Measurements from ENCODE around the gene ITFG2.
"Not testable (repeated sequence)": the region's sequence is repeated elsewhere in the genome, so short reads cannot be mapped to it uniquely, and the experiment has no call there.

ITFG2 gene

DNA sequence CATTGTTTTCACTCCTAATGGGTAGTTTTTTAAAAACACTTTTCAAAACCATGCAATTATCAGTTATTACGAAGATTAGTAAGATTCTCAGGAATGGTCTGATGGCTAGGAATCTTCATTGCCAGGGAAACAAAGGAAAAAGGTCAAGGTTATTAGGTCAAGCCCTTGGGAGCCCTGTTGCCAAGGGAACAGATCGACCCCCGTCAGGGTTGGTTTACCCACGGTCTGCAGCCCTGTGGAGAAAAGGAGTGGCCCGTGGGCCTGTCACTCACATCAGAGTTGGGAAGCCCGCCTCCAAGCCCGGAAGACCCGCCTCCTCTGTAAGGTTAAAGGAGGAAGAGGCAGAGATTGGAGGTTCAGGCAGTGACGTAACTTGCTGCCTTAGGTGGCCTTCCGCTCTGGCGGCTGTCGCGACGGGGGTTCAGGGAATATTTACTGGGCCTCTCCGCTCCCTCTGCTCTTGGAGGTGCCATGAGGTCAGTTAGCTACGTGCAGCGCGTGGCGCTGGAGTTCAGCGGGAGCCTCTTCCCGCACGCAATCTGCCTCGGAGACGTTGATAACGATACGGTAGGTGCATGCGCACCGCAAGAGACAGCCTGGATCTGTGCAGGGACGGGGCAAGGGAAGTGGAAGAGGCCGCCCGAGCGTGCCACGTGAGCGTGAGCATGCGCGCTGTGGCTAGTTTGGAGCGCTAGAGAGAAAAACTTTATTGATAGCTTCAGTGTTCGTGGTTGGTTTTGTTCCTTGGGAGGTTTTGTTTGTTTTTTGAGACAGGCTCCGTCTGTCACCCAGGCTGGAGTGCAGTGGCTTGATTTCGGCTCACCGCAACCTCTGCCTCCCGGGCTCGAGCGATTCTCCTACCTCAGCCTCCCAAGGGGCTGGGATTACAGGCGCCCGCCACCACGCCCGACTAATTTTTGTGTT lies at the start of gene ITFG2:
Gene ITFG2, plus strand, starts transcription at position 379 of the 924 bp plus-strand sequence. Its CDS starts 93 bp downstream, at position 472.
- peak; percentile 90 to 98 for DNase-seq

DNA sequence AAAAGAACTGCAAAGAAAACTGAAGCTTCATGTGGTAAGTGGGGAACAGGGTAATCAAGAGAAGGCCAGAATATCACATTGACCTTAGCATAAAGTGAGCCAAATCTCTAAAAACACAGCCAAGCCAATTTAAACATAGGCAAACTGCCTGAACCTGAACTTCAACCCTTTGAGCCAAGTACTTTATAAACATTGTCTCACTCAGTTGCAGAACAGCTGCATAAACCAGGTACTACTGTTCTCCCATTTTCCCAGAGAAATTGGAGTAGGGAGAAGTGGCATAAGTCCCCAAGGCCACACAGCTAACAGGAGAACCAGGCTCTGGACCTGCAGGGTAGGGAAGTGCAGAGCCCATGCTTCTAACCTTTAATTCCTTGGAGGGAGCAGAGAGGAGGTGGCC lies 48.1 kb upstream of the ITFG2 start:
- DNase-seq = no peak

DNA sequence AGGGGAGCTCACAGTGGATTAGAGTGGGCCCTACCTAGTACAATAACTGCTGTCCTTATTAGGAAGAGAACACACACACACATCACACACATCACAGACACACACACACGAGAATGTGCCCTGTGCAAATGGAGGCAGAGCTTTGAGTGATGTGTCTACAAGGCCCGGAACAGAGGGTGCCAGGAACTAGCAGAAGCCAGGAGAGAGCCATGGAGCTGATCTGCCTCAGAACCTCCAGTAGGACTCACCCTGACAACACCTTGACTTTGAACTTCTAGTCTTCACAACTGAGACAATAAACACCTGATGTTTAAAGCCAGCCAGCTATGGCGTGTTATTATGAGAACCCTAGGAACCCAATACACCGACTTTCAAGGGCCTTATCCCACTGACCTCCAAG lies 47.4 kb upstream of the ITFG2 start:
- no peak for DNase-seq

DNA sequence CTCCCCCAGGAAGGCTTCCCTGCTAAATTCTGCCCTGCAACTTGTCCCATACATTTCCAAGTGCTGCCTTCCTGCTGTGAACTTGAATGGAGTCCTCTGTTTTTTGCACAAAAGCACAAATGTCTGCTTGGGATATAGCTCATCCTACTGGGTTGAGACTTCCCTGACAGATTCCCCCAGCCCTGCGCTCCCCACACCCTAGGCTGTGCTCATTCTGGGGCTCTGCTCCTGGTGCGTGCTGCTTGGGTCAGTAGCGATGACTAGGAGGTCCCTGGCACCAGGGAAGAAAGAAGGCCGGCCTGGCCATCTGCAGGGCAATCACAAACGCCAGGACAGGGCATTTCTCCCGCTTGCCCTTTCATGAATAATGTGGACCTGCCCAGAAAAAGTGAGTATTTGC lies 46.9 kb upstream of the ITFG2 start:
- no peak for DNase-seq

DNA sequence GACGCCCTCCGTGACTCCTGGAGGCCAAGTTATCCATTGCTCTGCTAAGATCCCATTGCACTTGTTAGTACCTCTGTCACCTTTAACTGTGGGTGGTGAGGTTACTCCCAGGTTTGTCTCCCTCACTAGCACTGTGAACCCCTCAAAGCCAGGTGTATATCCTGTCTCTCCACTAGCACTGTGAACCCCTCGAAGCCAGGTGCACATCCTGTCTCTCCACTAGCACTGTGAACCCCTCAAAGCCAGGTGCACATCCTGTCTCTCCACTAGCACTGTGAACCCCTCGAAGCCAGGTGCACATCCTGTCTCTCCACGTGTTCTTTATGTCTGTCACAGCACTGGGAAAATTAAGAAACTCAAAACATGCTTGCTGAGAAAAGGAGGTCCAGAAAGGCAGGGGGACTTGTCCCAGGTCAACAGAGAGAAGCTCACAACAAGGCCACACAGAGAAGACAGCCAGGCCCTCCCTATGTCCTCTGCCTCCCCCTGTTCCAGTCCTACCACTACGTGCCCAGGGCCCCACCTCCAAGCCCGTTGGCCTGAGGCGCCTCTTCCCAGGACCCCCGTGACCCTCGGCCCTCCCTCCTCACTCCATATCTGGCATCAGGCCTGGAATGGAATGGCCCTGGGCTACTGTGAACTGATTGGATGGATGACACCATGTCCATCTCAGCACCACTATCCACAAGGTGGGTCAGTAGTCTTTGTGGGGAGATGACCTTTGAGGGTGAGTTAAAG lies 44.1 kb upstream of the ITFG2 start:
- DNase-seq = no peak

DNA sequence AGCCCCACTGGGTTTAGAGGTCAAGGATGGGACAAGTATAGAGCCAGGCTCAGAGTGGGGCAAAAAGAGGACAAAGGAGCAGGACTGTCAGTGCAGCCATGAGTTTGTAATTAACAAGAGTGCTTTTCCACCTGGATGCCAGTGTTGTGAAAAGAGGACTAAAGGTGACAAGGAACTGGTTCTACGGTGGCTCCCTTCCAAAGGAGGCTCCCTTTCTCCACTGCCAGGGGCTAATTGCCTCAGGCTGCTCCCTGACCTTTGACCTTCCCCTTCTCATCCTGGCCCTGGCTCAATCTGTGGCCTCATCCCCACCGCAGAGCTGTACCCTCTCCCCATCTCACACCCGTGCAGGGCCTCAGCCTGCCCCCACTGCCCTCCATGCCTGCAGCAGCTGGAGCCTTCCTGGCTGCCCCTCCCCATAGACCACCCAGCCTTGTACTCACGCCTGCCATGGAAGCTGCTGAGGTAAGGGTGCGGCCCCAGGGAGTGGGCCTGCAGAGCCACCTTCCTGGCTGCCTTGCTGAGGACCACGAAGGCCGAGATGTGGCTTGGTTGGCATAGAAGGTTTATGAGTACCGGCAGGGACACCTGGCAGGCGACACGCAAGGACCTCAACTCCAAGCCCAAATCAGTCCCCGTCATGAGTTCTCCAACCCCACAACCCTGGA lies 42.5 kb upstream of the ITFG2 start:
- no peak for DNase-seq

DNA sequence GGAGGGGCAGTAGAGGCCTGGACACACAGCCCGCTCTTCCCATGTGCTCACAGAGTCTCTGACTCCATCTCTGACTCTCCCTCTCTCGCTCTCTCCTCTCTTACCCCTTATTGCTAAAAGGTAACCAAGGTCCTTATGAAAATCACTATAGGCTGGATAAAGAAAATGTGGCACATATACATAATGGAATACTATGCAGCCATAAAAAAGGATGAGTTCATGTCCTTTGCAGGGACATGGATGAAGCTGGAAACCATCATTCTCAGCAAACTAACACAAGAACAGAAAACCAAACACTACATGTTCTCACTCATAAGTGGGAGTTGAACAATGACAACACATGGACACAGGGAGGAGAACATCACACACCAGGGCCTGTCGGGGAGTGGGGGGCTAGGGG lies 41.9 kb upstream of the ITFG2 start:
- DNase-seq = not testable (repeated sequence)

DNA sequence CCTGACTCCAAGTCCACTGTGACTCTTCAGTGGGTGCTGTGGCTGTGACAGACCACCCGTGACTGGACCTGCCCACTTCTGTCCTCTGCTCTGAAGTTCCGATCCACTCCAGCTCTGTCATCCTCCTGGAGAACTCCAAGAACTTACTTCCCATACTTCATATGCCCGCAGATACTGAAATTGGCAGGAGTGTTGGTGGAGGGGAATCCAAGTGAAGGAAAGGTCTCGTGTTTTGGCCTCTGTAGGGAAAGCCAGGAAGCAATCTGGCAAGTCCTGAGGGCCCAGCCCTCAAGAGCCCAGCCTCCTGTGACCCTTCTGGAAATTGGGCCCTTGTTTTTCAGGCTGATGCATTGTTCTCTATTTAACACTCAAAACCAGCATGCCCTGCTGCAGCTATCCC lies 40.1 kb upstream of the ITFG2 start:
- DNase-seq = no peak

DNA sequence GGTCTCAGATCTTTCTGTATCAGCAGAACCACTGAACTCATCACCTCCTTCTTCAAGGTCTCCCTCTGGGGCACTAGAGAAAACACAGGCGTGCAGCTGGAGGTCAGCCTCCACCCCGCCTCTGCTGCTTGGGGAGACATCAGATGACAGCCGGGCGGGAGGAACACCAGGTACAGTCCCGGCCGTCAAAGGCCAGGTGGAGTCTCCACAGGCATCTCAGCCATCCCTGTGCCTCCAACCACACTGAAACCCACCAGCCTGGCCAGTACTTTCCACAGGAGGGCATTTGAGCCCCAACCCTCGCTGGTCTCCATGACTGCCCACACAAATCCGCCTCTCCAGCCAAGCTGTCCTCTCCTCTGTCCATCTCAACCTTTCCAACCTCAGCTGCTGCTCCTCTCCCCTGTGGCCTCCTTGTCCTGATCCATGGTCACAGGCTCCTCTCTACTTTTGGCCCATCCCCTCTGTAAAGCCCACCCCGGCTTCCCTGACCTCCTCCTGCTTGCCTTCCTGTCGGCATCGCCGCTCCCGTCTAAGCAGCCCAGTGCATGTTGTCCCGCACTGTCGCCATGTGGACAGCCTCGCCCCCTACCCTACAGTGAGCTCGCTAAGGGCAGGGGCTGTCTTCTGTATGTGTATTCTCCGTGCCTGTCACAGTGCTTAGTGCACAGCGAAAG lies 39.1 kb upstream of the ITFG2 start:
- no peak for DNase-seq

DNA sequence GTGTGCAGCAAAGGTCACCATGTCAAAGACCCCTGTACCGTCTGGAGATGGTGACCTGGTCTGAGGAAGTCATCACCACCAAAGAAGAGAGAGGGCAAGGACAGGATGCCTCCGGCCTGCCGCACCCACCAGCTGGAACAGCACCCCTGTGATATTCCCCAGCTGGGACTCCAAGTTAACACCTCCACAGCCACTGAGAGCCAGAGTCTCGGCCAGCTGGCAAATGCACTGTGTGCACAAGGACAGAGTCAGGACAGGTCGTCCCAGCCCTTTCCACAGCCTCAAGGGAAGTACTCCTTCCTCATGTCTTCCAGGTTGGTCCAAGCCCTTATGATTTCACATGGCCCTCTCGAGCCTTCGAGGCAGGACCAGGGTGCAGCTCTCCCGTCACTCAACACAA lies 37.0 kb upstream of the ITFG2 start:
- no peak for DNase-seq

DNA sequence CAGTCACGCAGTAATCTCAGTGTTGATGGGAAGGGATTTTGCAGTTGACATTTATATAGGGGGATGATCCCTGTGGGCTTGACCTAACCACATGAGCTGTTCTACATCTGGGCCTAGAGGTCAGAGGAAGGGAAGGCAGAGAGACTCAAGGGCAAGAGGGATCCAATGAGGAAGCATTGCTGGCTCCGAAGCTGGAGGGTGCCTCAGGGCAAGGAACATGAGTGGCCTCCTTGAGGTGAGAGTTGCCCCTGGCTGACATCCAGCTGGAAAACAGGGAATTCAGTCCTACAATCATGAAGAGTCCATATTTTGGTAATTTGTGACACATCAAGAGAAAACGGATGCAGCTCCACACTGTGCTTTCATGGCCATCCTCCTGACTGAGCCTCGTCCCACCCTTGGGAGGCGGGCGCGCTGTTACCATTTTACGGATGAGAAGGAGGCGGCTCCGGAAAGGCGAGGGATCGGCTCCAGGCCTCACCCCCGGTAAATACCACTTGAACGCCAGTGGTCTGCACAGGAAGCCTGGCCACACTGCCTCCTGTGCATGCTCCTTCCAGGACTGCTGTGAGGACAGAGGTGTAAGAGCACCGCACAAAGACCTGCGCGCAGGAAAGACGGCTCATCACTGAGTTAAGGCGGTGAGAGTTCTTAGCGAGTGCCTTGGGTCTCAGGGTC lies 36.2 kb upstream of the ITFG2 start:
- no peak for DNase-seq

DNA sequence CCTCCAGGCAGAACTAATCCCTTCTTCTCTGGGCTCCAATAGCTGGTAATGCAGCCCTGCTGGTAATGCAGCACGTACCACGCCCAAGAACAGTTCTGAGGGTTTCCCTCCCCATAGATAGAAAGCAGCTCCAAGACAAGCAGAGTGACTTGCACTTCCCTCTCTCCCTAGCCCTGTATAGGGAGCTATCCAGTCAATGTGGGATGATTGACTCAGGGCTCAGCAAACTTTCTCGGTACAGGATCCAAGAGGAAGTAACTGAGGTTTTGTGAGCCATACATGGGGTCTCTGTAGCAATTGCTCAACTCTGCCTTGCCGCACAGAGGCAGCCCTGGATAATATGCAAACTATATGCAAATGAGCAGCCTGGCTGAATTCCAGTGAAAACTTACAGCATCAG lies 33.2 kb upstream of the ITFG2 start:
- DNase-seq = no peak

DNA sequence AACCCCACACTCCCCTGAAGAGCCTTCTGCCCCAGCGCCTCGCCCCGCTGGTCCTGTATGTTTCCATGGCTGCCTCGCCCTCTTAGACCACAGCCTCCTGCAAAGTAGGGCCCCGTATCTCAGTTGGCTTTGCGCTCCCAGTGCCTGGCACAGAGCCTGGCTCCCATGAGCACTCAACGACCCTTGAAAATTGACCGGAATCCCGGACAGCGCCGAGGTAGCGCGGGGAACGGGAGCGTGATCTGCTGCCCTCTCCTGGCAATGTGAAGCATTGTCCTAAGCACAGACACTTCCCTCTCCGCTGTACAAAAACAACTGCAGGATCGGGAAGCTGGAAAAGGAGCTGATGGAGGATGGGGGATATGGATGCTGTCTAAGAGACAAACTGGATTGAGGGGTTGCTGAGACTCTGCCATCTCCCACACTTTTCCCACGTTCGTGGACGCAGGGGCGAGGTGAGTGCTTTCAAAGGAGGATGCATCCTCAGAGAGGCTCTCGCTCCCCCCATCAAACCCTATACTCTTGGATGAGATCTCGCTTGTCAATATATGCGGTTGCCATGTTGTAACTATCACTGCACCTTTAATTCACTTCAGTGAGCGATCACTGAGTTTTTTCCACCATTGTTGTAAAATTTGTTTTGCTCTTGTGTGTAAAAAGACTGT lies 28.4 kb upstream of the ITFG2 start:
- DNase-seq = peak; percentile 17 to 19

DNA sequence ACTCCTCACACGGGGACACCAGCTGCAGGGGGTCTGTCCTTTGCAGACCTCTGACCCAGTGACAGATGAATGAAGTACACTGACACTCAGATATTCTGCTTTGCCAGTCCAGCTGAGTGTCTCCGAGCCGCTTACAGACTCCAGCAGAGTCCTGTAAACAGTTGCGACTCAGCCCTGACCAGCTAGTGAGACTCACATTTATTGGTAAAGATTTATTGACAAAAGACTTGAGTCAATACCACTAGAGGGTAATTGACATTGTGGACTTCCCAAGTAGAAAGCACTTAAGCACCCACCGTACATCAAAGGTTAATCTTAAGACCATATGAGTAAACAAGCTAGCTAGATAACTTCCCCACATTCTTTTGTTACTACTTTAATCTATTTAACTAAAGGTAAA lies 27.5 kb upstream of the ITFG2 start:
- no peak for DNase-seq

DNA sequence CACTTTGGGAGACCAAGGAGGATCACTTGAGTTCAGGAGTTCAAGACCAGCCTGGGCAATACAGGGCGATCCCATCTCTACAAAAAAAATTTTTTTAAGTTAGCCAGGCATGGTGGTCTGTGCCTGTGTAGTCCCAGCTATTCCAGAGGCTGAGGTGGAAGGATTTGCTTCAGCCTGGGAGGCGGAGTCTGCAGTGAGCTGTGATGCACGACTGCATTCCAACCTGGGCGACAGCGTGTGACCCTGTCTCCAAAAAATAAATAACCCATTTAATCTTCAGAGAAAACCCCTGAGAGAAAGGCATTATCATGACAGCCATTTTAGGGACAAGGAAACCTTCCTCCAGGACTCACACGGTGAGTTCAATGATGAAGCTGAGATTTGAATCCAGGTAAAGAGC lies 21.4 kb upstream of the ITFG2 start:
- no peak for DNase-seq

DNA sequence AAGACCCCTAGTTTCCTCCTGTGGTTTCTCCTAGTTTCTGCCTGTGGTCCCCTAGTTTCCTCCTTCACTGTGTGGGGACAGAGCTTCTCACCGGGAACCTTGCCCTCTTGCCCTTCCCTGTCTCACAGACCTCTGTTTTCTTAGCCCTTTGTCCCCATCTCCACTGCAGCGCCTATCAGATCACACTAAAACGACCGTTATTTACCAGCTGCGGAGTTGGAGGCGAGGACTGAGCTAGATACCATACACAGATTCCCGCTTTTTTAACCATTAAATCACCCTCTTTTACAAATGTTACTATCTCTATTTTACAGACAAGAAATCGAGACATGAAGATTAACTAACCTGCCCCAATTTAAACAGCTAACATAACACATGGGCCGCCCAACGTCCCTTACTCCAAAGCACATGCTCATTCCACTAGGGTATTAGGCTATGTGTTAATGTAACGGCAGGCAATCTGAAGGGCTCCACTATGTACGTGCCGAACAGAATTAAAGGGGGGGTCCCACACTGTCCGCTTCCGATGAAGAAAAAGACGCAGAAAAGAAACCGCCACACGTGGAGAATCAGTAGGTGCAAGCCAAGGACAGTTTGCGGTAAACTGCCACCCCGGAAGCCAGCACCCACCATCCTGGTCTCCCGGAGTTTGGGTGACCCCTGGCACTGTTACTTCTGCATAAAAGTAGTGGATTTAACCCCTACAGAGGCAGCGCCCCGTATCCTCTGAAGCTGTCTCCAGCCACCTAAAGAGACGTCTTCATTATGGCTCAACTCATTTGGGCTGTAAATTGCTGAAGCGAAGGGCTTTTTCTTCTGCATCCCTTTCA lies 19.6 kb upstream of the ITFG2 start:
- DNase-seq = no peak

DNA sequence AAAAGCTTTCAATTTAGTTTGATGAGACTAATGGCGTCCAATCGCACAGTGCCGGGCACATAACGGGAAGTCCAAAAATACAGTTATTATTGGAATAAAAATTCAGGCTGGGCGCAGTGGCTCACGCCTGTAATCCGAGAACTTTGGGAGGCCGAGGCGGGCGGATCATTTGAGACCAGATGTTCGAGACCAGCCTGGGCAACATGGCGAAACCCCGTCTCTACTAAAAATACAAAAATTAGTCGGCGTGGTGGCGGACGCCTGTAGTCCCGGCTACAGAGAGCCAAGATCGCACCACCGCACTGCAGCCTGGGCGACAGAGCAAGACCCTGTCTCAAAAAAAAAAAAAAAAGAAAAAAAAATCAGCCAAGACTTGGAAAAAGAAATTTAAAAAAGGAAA lies 18.9 kb upstream of the ITFG2 start:
- DNase-seq = no peak

DNA sequence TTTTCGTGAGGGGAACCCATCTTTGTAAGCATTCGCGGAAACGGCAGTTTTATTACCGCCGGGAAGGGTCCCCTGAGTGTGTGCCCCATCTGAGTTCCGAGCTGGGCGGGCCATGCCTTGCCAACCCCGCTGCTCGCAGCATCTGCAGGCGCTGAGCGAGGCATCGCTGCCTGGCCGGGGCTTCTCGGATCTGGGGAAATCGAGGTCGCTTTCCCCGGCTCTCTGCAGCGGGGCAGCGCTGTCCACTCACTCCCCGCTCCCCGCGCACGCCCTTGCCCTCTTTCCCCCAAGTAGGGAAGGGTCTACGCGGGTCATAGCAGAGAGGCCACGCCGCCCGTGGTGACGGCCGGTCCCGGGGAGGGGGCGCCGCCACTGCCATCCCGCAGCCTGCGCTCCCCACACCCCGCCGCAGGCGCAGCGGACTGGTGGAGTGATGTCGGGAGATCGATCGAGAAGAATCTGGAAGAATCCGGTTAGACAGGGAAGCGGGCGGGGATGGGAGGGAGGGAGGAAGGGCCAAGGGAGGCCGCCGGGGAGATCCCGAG lies 18.2 kb upstream of the ITFG2 start:
- DNase-seq = no peak

DNA sequence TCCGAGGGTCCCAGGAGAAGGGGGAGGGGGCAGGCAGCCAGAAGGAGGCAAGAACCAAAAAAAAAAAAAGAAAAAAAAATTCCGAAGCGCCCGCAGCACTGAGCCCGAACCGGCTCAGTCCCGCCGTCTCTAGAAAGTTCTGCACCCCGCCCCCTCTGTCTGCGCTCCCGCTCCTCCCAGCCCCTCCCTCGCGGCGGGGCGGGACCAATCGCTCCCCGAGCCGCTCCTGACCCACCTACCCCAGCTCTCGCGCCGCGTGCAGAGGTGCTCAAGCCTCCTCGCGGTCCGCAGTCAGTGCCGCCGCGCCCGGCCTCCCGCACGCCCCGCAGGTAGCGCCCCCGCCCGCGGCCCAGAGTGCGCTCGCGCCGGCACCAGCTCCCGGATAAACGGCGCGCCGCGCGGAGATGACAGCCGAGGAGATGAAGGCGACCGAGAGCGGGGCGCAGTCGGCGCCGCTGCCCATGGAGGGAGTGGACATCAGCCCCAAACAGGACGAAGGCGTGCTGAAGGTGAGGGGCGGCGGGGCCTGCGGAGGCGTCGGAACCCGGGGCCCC lies 17.7 kb upstream of the ITFG2 start, which contains the start of gene FKBP4:
Gene FKBP4, plus strand, starts transcription at position 235 of the 554 bp plus-strand sequence. Its CDS starts 170 bp downstream, at position 405.
- DNase-seq = peak; percentile 36 to 41
